ENCODE data around the gene DNMT3A.

The DNMT3A gene

DNA sequence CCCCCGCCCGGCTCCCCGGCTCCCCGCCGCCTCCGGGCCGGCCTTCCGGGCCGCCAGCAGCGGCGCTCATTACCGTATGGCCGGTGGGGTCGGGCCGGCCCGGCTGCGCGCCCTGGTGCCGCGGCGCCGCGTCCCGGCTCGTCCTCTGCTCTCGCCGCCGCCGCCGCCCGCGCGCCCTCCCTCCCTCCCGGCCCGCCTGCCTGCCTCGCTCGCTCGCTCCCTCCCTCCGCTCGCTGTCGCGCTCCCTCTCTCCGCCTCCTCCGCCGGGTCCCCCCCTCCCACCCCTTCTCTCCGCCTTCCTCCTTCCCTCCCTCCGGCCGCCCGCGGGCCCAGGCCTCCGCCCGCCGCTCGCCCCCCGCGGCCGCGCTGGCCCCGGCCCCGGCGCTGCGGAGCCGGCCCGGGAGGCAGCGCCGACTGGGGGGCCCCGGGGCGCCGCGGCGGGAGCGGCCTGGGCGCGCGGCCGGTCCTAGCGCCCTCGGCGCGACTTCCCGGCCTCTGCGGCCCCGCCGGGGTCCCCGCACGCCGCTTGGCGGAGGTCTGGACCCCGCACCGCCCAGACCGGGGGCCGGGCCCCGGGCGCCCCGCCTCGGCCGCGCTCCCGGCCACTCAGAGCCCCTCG is at the start of gene DNMT3A:
Gene DNMT3A (minus strand): TSS at position 173 of the 619 bp plus-strand sequence. CDS start 27,941 bp downstream, outside the sequence.
- DNase-seq: peak; percentile 78

- no peak for DNase-seq
Measured at GRCh38 chr2:25389161-25389560, 47.4 kb upstream of the DNMT3A start.

- DNase-seq: peak; percentile 1
Measured at GRCh38 chr2:25388491-25388890, 46.8 kb upstream of the DNMT3A start.

- DNase-seq: peak; percentile 0
Measured at GRCh38 chr2:25387876-25388449, 46.2 kb upstream of the DNMT3A start.

DNA sequence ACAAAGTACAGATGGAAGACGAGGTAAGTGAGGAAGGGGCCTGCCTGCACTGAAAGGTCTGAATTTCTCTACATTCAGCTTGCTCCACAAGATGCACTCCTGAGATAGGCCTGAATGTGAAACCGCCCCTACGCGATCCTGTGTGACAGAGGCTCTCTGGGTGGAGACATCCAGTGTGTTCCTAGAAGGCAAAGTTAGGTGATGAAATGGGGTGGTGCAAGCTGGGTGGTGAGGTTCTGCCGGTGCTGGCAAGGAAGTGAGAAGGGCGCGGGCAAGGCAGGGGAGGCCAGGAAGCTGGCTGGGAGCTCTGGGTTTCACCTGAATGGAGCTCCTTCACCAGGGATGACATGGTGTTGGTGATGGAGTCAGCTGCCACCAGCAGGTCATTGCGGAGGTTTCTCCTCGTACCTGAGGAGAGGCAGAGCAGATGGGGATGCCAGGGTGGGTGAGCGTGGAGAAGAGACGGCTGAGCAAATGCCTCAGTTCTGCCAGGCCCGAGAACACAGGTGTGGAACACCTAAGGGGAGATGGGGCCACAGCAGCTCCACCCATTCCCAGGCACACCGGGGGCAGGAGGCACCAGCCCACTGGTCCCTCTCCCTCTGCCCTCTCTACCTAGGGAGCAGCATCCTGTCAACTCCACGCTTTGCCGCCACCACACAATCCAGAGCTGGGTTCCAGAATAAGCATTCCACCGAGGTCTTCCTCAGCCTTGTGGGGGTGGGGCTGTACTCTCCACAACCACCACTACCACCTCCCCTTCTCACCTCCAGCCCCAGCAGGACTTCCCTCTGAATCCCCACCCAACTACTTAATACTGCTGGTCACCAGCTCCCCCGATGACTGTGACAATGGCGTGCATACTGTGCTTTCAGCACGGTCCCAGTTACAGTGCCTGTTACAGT is 45.5 kb upstream of the DNMT3A start:
- peak; percentile 1 for DNase-seq

- peak; percentile 1 for DNase-seq
Measured at GRCh38 chr2:25385910-25386309, 44.2 kb upstream of the DNMT3A start.

GRCh38 chr2:25383806-25384205 is 42.1 kb upstream of the DNMT3A start:
- DNase-seq: peak; percentile 1

GRCh38 chr2:25381502-25381901 is 39.8 kb upstream of the DNMT3A start:
- DNase-seq: peak; percentile 4

DNA sequence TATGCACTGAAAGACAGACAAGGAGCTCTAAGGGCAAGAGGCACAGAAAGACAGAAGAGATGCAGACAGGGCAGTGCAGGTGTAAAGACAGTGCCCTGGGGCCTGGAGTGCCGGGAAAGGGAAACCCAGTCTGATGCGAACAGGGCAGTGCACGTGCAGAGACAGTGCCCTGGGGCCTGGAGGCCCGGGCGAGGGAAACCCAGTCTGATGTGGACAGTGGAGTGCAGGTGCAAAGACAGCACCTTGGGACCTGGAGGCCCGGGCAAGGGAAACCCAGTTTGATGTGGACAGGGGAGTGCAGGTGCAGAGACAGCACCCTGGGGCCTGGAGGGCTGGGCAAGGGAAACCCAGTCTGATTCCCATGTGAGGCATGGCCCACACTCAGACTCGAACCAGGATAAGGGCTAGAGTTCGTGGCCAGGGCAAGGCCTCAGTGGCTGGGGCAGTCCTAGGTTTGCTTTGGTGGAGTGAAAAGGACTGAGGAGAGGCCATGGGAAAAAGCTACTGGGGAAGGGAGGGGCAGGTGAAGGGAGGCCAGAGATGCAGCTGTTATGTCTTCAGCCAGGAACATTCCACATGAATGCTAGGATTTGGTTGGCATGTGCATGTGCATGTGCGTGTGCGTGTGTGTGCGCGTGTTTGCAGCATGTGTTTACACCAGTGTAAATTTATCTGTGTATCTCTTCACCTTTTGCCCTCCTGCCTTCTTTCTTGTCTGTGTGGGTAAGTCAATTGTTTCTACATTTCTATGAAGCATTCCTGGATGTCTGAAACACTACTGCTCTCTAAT is 39.1 kb upstream of the DNMT3A start:
- peak; percentile 84 for DNase-seq

GRCh38 chr2:25380023-25380422 is 38.3 kb upstream of the DNMT3A start:
- DNase-seq: peak; percentile 0

DNA sequence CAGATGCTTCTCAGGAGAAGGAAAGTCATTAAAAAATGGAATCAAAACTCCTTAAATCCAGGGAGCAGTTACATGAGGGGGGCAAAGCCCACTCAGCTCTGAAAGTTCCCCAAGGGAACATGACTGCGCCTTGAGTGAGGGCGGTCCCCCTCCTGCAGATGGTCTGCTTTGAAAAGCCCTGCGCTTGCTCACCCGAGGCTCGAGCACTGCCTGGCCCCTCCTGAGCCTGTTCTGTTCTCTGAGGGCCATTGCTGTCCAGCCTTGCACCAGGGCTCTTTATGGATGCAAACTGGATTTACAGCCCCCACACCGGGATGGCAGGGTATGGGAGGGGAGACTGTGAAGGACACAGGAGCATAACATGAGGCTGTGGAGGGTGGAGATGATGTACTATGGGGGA is 37.8 kb upstream of the DNMT3A start:
- peak; percentile 0 for DNase-seq

- no peak for DNase-seq
Measured at GRCh38 chr2:25378731-25379490, 37.2 kb upstream of the DNMT3A start.

DNA sequence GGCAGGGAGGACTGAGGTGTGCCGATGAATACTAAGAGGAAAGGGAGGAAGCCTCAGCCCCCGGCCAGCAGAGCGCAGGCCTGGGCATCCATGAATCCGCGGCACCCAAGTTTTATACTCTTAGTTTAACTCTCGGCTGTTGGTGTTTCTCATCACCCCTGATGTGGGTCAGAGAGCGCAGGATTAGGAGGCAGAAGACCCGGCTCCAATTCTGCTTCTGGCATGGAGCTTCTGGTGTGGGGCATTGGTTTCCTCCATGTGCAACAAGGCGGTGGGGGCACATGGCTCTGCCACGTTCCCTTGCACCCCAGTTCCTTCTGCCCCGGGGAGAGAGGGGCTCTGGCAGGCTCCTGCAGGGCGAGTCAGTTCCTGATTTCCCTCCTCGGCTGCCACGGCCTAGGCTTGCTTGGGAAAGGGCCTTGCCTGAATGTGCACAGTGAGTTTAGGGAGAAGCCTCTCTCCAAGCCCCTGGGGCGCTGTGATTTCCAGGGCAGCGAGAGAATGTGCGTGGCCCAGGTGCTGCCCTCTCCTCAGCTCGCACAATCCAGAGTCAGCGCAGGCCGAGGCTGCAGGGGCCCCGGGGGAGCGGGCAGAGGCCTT is 36.2 kb upstream of the DNMT3A start:
- DNase-seq: no peak

DNA sequence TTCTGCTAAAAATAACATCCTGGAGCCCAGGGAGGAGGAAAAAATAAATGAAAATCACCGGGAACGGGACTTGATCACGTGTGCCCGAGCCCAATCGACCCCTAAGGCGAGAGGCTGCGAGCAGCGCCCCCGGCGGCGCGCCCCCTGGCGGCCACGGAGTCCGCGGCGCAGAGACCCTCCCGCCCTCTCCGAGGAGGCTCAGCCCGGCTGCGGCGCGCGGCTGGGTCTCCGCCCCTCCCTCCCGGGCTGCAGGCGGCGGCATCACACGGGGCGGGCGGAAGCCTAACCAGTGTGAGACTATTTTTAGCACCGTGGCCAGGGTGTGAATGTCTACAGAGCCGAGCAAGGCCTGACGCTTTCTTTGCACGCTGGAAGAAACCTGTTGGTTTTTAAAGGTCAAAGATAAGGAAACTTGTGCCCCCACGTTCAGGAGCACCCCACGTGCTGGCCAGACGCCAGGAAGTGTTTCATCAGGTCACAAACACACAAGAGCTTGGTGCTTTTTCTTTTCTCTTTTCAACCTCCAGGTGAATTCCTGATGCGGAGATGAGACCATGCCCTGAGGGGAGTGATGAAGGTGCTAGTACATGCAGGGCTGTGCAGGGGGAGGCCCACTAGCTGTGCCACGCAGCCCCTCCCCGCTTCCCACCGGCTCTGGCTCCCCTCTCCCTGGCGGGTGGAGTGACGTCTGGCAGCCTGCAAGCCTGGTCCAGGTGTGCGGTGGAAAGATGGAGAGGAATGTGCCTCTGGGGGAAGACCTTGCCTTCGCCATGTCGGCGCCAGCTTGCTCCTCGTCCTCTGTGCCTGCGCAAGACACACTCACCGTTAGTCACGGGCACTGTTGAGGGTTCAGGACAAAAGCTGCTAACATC is 35.3 kb upstream of the DNMT3A start:
- peak; percentile 97 for DNase-seq

DNA sequence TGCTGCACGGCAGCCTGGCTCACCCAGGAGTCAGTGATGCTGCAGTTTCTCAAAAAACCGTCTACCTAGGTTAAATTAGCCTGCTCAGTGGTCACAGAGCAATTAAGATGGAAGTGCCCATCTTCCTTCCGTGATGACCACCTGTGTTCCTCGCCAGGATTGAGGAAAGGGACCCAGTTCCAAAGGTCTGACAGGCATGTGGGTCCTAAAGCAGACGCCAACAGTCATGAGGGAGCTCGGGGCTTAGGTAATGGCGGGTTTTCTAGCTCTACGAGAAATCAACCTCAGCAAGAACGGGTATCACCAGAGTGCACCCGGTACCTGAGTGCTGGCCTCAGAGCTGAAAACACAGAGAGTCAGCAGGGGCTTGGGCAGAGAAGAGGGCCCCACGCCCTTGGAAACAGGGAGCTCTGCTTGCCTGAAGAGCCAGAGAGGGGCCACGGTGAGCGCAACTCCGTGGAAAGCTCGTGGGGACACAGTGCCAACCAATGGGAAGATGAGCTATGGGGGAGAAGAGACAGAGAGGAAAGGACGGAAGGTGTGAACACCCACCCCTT is 34.3 kb upstream of the DNMT3A start:
- no peak for DNase-seq

GRCh38 chr2:25375371-25375988 is 33.8 kb upstream of the DNMT3A start:
- DNase-seq: no peak

DNA sequence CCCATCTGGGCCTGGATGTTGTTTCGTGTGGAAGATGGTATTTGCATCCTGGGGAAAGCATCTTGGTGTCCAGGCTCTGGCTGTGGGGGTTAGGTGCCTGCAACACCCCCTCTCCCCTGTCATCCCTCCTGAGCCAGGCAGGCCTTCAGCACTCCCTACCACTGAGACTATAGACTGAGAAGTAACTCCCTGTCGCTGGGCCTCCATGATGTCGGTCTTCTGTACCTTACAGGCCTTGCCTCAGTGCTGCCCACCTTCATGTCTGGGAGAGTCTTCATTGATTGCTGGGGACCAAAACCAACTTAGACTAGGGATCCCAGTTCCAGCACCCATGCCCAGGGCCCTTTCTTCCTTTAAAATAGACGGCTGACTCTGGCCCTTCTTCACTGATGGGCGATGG is 33.1 kb upstream of the DNMT3A start:
- DNase-seq: no peak

- no peak for DNase-seq
Measured at GRCh38 chr2:25374411-25374810, 32.7 kb upstream of the DNMT3A start.

GRCh38 chr2:25373269-25373981 is 31.7 kb upstream of the DNMT3A start:
- peak; percentile 99 for DNase-seq

Measured in RPMI8226 (cell line).